DMS114 treated with DMSO at 0.1 percent for 48 hours (cell line): ENCODE results near the gene METTL22.

ENCODE experiments used
- DNase-seq: peaks from one replicate; lab custom pipeline; 2025; ENCODE audit not compliant: unreplicated experiment; lab: John Stamatoyannopoulos, UW

Gene METTL22

DNA sequence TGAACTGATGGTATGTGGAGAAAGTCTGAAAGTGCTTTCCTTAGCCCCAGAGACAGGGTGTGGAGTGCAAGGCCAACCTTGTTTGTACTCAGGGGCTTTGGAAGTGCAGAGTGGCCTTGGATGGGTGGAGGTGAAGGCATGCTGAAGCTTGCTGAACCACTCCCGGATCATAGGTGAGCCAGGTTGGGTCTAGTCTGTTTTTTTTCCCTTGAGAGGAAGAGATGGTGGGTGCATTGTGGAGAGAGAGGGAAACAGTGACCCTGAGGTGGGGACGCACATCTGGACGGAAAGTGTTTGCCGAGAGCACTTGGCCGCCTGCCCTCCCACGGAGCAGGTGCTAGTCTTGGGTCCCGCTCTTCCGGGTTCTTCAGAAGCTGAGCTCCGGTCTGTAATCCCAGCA is 65.4 kb downstream of the METTL22 start:
- no peak for DNase-seq

DNA sequence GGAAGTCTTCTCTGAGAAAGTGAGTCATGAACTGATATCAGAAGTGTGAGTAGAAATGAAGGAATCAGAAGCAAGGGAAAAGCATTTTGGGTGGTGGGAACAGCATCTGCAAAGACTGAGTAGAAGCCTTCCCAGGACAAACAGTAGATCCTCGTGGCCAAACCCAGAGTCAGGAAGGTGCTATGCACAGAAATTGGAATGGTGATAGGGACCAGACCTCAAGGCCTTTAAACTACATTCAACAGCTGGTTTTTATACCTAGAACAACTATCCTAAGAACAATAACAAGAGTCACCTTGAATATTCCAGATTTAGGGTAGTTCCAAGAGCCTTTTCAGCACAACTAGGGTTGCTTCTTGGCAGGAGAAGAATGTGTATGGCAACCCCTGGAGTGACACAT is 68.2 kb downstream of the METTL22 start:
- DNase-seq: no peak

DNA sequence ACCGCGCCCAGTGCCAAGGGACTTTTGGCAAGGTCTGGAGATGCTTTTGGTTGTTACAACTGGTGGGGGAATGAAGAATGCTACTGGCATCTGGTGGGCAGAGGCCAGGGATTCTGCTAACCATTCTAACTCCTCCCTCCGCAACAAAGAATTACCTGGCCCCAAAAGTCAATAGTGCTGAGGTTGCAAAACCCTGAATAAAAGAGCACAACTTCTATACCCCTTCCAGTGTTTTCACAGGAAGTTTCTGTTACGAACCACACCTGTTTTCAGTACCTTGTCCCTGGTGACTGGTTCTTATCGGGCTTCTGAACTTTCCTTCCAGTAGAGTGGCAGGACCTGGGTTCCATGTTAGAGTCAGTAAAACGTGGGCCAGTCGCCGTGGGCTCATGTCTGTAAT is 70.2 kb downstream of the METTL22 start:
- no peak for DNase-seq

DNA sequence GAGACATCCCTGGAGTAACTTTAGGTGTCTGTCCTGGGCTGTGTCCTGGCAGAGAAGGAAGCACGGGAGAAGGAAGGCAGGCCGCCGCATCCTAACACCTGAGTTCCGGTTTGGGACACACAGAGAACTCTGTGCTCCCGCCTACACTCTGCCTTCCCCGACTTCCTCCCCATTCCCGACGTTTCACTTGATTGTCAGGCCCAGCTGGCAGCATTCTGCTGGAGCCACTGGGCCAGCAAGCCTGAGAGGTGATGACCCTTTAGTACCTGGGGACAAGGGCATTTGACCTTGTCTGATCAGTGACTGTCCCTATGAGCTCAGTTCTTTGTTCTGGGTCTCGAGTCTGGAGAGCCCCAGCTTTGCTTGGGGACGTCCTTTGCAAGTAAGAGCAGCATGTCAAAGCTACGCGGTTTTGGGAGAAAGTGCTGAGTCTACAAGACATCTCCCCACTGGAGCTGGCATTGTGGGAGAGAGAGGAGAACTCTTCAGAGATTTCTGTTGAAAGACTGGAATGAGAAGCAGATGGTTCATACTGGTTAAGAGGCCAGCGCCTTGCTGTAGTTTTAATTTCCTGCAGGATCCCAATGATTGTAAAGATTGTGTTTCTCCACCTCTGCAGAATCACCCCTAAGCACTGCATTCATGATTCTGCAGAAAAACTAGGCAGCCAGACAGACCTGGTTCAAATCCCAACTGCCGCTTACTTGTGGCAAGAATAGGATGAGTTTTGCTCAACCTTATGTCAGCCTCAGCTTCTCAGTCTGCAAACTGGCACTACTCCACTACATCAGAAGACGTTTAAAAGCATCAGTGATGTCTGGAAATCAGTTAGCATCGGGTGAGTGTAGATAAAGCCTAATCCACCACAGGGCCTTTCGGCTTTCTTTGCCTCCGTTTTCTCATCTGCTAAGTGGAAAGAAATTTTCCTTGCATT is 73.6 kb downstream of the METTL22 start:
- no peak for DNase-seq

DNA sequence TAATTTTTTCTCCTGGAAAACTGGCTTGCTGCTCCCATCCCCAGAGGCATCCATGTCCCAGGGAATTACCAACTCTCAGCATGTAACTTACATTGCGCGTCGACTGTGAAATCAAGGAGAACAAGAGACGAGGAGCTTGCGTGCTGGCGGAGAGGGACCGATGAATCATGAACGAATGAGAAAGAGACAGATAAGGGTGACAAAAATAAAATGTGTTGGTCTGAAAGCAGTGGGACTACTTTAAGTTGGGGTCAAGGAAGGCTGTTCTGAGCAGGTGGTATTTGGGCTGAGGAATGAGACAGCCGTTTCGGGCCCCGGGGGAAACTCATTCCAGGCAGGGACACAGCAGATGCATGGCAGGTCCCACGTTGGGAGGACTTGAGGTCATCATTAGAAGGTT is 75.4 kb downstream of the METTL22 start:
- DNase-seq: no peak

DNA sequence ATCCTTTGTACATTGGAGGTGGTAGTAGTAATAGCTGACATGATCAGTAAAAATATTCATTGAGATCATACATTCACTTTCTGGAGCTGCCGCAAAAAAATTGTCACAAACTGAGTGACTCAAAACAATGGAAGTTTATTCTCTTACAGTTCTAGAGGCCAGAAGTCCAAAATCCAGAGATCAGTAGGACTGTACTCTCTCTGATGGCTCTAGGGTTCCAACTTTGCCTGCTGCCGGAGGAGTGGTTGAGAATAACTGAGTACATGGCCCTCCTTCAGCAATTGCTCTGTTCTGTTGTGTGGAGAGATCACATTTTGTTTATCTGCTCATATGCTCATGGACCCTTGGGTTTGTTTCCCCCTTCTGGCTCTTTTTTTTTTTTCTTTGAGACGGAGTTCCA is 76.5 kb downstream of the METTL22 start:
- DNase-seq: no peak
